Endometrium (tissue), 2 donors: ENCODE data around the gene DACT1.

Experiments
- FAIRE-seq: peaks from 2 replicates; lab custom pipeline; 2012; peaks lifted over from hg19 to GRCh38; lab: Jason Lieb, UNC
- donor health status: control.
- donor health status: control.

Gene DACT1

GRCh38 chr14:58637040-58637390 is 747 bp upstream of the DACT1 start:
- no peak for FAIRE-seq

DNA sequence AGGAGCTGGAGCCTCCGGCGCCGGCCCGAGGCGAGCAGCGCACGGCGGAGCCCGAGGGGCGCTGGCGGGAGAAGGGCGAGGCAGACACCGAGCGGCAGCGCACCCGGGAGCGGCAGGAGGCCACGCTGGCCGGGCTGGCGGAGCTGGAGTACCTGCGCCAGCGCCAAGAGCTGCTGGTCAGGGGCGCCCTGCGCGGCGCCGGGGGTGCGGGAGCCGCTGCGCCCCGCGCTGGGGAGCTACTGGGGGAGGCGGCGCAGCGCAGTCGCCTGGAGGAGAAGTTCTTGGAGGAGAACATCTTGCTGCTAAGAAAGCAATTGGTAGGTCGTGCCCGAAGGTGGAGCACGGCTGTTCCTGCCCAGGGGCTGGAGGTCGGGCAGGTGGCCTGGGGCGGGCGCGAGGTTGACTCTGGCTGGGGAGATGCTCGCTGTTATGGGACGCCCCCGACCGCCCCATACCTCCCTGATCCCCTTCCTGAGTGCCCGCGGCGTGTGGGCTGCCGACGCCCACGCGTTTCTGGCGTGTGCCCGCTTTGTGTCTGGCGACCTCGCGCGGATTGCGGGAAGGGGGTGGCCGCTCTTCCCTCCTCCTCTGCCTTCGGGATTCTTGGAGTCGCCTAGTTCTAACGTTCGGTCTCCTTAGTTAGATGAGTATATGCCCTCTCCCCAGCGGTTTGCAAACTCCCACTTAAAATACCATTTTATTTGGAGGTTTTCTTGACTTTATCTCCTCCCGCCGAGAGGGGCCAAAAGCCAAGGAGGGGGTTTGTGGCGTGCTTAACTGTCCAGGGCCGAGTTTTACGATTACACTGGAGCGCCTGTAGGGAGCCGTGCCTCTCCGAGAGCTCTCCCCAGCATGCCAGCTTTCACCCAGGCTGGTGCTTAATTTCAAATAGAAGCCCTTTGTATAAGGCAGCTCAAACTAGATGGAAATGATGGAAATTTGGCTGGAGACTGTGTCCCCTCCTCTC is 752 bp downstream of the DACT1 start:
- FAIRE-seq, result no peak

DNA sequence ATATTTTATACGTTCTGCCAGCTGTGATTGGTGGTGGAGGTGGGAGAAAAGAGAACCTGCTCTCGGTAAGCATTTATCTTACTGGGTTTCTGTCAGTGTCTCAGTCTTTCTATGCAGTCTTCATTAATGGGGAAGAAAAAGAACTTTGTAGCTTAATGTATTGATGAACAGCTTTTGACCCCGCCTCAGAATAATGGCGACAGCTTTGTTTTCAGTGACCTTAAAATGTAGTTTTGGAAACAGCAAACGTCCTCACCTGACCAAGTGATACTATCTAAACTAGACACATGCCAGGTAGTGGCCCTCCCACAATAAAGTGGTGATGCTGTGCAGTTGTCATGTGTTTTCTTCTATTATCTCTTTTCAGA is 1.4 kb downstream of the DACT1 start:
- no peak for FAIRE-seq

DNA sequence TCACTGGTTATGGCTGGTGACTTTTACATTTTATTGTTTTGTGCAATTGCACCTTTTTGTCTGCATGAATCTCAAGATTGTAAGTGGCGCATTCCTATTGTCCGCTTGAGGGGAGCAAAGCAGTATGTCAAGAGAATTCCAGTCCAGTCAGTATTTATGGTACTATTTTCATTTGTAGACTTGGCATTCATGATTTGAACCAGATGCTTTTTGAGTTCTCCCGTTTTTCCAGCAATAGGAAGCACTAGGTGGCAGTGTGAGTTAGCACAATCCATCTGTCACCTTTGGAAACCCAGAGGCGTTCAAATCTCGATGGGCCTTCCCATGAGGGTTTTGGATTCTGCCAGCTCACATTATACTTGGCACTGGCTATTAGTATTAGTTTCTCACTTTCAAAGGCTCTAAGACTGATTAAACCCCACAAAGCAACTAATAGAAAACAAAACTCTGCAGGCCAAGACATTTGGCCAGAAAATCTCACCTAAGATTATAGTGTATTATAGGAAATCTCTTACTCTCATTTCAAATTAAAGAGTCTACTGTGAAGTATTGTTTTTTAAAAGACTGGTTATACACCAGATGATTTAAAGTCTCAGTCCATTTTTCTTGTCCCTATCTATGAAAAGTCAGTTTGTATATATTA is 2.2 kb downstream of the DACT1 start:
- peak; percentile 72 for FAIRE-seq

- FAIRE-seq, result no peak
Measured at GRCh38 chr14:58640959-58641358, 3.2 kb downstream of the DACT1 start.

DNA sequence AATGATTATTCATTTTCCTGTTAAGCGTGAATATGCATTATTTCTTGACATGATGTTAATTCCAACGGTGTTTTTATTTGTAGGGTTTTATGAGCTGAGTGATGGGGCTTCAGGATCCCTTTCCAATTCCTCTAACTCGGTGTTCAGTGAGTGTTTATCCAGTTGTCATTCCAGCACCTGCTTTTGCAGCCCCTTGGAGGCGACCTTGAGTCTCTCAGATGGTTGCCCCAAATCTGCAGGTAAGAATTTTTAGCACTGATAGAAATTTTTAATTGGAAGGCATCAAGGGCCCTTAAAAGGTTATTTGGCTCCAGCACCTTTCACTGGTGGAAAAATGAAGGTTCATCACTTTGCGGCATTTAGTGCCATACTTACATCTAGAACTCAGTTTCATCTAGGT is 3.7 kb downstream of the DACT1 start:
- no peak for FAIRE-seq

DNA sequence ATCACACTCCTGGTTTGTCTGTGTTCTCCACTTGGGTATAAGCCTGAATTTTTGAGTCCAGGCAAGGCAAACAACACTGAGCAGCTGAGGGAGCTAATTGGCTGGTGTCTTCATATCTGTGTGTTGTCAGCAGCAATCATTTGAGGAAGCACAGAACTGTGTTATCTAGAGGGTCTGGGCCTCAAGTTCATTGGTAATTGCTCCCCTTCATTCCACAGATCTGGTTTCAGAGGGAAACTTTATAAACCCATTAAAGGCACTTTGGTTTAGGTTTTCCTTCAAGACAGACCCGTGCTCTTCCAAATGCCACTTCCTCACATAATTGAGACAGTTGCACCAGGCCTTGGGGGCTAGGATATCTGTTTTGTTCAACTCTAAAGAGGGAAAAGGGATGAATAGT is 5.6 kb downstream of the DACT1 start:
- FAIRE-seq, result no peak

- FAIRE-seq, result no peak
Measured at GRCh38 chr14:58645641-58646040, 7.9 kb downstream of the DACT1 start.

DNA sequence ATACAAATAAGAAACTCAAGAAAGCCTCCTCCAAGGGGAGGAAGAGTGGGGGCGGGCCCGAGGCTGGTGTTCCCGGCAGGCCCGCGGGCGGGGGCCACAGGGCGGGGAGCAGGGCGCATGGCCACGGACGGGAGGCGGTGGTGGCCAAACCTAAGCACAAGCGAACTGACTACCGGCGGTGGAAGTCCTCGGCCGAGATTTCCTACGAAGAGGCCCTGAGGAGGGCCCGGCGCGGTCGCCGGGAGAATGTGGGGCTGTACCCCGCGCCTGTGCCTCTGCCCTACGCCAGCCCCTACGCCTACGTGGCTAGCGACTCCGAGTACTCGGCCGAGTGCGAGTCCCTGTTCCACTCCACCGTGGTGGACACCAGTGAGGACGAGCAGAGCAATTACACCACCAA is 8.7 kb downstream of the DACT1 start:
- FAIRE-seq, result no peak

GRCh38 chr14:58647777-58648176 is 10.0 kb downstream of the DACT1 start:
- FAIRE-seq, result no peak

DNA sequence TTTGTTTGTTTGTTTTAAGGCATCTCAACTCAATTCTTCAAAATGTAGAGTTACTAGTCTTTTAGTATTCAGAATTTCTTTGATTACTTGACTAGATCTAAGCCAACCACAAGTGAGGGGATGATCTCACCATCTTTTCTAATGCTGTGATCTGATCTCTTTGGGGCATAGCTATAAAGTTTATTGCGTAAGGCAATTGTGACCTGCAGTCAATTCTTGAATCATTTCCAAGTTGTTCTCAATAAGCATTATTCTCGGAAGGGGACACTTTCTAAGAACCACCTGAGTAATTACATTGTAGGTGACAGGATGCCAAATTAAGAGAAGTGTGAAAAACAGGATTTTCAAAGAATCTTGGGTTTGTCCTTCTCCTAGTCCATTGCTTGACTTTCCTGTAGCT is 13.1 kb downstream of the DACT1 start:
- FAIRE-seq, result no peak

DNA sequence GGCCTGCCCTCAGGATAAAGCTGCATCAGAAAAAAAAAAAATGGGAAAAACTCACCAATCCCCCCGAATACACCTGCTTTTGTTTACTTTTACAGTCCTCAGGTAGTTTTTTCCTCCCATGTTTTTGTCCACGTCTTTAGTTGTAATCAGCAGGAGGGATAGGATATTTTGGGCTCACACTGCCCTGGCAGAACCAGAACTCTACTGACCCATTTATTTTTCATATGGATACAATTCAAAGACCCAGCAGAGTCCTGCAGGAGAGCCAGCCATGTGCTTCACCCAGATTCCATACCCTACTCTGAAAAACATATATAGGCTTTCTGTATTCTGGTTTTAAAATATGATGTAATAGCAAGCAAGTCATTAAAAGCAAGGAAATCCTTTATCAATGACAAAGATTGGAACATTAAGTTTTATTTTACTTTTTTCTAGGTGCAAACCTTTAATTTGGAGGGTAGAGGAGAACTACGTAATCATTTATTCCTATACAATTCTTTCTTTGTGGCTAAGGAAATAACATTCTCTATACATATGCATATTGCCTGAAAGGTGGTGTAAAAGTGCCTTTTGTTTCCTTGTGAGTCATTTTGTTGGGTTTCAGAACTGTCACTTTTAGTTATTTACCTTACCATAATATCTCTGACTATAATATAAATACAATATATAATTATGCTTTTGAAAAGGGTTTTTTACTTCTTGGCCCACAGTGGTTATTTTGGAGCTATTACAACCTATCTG is 19.1 kb downstream of the DACT1 start:
- no peak for FAIRE-seq

- no peak for FAIRE-seq
Measured at GRCh38 chr14:58659061-58659460, 21.3 kb downstream of the DACT1 start.

DNA sequence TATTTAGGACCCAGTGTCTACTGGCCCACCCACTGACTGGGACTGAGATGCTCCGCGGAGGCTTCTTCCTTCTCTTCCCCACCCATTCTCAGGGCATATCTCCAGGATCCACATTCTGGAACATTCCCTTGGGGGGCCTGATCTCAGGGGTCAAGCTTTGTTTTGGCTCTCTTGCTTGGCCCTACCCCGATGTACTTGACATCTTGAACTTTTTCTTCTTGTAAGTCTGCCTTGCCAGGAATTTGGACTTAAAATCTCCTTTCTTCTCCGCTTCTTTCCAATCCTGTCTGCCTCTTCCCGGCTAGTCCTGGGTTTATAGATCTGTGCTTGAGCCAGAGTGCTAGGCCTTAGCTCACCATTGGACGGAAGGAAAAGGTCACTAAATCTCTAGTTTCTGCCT is 22.1 kb downstream of the DACT1 start:
- FAIRE-seq, result peak; percentile 90

DNA sequence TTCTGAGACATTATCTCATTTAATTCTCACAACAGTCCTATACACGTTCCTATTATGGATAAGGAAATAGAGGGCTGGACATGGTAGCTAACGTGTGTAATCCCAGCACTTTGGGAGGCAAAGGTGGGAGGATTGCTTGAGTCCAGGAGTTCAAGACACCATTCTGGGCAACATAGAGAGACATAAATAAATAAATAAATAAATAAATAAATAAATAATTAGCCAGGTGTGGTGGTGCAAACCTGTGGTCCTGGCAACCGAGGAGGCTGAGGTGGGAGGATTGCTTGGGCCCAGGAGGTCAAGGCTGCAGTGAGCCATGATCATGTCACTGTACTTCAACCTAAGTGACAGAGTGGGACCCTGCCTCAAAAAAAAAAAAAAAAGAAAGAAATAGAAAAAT is 22.6 kb downstream of the DACT1 start:
- no peak for FAIRE-seq

GRCh38 chr14:58662018-58662417 is 24.3 kb downstream of the DACT1 start:
- FAIRE-seq, result no peak

DNA sequence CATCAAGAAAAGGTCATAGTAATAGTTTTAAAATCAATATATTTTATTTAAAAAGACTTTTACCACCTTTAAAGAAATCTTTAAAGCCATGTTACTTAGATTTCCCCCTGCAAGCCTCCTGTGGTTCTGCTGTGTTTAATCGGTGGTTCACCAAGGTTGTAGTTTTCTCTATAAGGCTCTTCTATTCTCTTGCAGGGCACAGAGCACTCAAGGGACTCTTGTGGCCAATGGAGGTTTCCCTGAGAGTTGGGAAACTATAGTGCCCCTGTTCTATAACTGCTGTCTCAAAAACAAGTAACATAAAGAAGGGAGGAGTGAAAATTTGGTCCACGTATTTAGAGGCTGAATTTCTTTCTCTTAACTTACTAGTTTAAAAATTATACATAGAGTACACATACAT is 25.0 kb downstream of the DACT1 start:
- FAIRE-seq, result no peak

DNA sequence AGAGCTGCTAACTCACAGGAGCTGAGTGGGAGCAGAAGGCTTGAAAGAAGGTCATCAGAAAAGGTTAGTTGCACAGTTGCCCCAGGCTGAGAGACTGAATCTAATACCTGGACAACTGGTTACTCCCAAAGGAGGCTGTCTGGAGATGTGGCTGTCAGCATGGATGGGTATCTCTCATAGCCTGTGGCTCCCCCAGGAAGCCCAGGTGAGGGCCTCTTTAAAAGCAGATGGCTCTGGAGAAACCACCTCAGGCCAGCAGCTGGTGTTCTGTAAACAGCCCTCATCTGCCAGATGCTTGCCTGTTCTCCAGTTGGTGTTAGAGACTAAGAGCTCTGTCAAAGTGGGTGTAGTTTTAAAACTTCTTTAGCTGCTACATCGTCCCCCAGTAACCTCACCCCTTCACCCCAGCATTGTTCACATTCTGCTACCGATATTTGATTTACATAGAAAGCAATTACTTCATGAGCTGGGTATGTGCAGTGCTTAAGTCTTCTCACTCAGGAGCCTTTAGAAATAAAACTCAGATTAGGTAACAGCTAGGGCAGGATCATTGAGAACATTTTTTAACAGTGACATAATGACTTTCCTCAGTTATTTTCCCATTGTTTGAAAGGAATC is 25.8 kb downstream of the DACT1 start:
- FAIRE-seq, result no peak

GRCh38 chr14:58665773-58666500 is 28.2 kb downstream of the DACT1 start:
- FAIRE-seq, result no peak

DNA sequence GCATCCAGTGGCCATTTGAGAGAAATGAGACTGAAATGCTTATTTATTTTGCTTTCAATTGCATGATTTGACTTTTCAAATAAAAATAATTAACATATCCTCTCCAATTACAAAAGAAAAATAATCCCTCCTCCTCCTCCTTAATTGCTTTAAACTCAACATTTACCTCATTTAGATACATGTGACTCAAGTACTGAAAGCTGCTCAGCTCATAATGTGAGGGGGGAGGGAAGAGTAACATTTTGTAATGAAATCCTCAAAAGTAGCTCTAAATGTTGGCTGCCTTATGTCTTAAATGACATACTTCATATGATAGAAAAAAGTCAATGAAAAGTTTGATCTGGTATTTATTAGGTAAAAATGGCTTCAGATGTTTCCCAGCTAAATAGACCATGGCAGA is 29.0 kb downstream of the DACT1 start:
- FAIRE-seq, result no peak

GRCh38 chr14:58667900-58668299 is 30.1 kb downstream of the DACT1 start:
- FAIRE-seq, result no peak
